NCI-H82 treated with DMSO at 0.1 percent for 48 hours (cell line): Measurements from ENCODE around the gene BTN3A1.

Experiments
- DNase-seq: peaks from one replicate; lab custom pipeline; 2025; ENCODE audit not compliant: unreplicated experiment; lab: John Stamatoyannopoulos, UW

Gene BTN3A1

GRCh38 chr6:26379292-26379691 is 22.8 kb upstream of the BTN3A1 start:
- DNase-seq: no peak

GRCh38 chr6:26379740-26380139 is 22.3 kb upstream of the BTN3A1 start:
- DNase-seq: no peak

- DNase-seq: no peak
Measured at GRCh38 chr6:26380256-26380655, 21.8 kb upstream of the BTN3A1 start.

- peak; percentile 56 for DNase-seq
Measured at GRCh38 chr6:26382121-26382520, 20.0 kb upstream of the BTN3A1 start.

- peak; percentile 38 for DNase-seq
Measured at GRCh38 chr6:26383624-26384417, 18.3 kb upstream of the BTN3A1 start.

DNA sequence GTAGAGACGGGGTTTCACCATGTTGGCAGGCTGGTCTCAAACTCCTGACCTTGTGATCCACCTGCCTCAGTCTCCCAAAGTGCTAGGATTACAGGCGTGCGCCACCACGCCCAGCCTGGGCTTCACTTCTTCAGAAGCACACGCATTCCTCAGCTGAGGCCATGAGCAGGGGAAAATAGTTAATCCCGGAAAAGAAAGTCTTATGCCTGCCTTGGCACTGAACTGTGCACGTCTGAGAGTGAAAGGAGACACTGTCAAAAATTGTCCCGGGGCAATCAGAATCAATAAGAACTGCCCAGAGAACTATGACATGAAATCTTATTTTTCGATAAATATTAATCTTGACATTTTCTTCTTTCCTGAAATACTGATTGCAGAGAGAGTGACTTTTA is 16.3 kb upstream of the BTN3A1 start:
- DNase-seq: no peak

GRCh38 chr6:26387565-26387964 is 14.5 kb upstream of the BTN3A1 start:
- no peak for DNase-seq

DNA sequence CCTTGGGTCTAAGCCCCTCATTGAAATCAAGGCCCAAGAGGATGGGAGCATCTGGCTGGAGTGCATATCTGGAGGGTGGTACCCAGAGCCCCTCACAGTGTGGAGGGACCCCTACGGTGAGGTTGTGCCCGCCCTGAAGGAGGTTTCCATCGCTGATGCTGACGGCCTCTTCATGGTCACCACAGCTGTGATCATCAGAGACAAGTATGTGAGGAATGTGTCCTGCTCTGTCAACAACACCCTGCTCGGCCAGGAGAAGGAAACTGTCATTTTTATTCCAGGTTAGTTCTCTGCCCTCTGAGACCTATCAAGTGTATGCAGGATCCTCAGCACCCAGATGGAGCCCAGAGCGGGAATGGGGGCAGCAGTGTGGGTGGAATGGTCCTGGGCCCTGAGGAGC is 14.1 kb upstream of the BTN3A1 start:
- no peak for DNase-seq

DNA sequence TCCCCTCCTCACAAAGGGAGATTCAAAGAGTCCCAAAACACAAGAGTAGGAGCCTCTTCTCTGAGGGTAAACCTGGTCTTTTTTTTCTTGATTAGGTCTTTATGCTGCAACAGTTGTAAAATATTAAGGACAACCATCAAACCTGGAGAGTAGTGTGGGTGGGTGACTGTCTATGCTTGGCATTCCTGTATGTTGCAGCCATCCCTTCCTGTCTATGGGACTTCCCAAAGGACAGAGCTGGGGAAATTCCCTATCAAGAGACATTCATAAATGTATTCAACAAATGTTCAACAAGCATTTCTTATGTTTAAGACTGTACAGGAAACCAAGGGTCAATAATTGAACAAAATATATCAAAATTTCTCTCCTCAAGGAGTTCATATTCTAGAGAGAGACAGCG is 13.6 kb upstream of the BTN3A1 start:
- DNase-seq: no peak

DNA sequence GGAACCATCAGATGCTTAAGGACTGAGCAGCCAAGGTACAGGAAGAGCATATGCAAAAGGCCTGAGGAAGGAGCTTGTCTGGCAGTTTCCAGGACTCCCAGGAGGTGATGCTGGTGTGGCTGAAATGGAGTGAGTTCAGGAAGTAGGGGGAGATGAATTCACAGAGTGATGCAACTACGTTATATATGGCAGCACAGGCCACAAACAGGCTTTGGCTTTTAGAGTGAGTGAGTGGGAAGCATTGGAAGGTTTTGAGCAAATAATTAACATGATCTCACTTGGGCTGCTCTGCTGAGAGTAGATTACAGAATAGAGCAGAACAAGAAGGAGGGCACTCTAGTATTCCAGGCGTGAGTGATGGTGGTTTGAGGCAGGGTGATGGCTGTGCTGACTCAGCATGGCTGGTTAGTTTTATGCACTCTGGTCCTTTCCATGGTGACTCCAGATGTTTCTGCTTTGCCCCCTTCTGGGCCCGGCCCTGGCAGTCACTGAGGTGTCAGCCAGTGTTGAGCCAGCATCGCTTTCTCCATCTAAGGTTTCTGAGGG is 12.7 kb upstream of the BTN3A1 start:
- DNase-seq: no peak

DNA sequence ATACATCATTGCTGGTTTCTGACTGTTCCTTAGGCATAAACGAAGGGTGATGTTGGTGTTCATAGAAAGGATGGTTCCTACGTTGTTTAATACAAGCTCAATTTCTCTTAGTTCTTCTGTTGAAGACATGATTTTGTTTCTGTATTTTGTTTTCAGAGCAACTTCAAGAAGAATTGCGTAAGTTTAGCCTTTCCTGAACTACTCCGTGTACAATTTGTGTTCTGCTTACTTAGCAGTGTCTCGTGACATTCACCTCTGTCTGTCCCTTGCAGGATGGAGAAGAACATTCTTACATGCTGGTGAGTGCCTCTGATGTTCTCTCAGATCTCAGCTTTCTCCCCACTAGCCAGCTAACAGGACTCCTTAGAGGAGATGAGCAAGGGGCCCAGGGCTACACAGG is 11.5 kb upstream of the BTN3A1 start:
- DNase-seq: no peak

GRCh38 chr6:26392932-26393636 is 9.0 kb upstream of the BTN3A1 start:
- peak; percentile 24 for DNase-seq

GRCh38 chr6:26394289-26394688 is 7.8 kb upstream of the BTN3A1 start:
- peak; percentile 14 for DNase-seq

DNA sequence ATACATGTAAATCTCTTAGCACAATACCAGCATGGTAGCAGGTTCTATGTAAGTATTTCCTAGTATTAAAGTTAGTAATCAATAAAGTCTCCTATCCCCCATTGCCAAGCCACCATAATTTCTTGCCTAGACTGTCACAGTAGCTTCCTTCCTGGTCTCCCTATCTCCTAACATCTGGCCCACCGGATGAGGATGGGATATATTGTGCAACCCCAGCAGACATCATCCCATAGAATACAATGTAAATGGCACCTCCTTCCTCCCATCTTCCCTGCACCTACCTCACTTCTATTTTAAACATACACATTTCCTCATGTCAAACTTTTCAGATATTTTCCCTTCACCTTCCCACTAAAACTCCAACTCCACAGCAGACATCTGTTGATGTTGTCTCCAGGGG is 3.5 kb upstream of the BTN3A1 start:
- DNase-seq: no peak

- DNase-seq: no peak
Measured at GRCh38 chr6:26400626-26401025, 1.4 kb upstream of the BTN3A1 start.

DNA sequence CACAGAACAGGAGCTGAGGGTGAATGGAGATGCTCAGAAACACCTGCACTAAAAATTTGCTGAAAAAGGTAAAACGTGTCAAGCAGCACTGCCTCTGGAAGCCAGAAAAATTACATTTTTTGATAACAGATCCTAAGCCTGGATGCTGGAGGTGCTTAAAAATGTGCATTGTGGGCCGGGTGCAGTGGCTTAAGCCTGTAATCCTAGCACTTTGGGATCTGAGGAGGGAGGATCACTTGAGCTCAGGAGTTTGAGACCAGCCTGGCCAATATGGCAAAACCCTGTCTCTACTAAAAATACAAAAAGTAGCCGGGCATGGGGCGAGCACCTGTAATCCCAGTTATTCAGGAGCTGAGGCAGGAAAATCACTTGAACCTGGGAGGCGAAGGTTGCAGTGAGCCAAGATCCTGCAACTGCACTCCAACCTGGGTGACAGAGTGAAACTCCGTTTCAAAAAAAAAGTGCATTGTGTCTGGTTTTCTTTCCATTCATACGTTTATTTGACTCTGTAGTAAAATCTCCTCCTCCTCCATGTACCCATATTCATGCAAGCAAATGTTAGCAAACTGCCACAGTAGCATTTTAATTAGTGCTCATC is 587 bp upstream of the BTN3A1 start:
- DNase-seq: peak; percentile 20

- no peak for DNase-seq
Measured at GRCh38 chr6:26403893-26404292, 1.8 kb downstream of the BTN3A1 start.

DNA sequence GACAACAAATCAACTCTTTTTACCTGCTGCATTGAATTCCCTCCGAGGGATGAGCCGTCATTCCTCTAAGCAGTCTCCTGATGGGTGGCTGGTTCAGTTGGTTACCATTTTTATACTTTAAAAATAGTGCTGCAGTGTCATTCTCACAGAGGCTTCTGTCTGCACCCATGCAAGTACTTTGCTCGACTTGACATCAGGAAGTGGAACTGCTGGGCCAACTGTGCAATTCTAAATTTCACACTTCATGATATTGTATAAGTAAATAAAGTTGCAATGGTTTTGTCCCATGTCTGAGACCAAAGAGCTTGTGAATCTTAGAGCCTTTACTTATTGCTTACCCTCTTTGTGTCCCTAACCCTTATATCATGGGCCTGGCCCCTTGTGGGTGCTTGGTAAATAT is 2.5 kb downstream of the BTN3A1 start:
- no peak for DNase-seq

DNA sequence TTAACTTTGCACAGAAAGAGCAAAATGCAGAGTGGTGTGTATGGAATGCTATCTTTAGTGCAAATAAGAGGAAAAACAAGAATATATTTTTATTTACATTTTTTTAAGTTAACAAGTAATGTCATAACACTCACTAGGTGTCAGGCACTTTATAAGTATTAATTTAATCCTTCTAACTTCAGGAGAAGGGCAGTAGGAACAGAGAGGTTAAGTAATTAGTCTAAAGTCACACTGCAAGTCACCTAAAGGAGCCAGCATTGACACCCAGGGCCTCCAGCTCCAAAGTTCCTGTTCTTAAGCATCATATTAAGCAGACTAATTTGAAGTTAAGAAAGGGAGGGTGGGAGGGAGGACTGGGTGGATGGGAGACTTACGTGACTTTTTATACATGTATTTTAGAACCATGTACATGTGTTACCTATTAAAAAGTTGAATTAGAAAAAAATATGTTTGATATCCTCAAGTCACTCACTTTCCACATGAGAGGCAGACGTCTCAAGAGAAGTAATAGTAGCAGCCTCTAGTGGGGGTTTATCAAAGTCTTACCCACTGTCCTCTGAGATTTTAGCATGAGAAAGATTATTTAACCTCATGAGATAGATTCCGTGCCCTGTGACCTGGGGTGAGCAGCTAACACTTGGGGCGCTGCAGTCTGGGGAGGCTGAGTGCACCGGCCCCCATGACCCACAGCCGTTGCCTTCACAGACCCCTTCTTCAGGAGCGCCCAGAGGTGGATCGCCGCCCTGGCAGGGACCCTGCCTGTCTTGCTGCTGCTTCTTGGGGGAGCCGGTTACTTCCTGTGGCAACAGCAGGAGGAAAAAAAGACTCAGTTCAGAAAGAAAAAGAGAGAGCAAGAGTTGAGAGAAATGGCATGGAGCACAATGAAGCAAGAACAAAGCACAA is 7.0 kb downstream of the BTN3A1 start:
- DNase-seq: no peak

GRCh38 chr6:26411751-26412150 is 9.7 kb downstream of the BTN3A1 start:
- DNase-seq: no peak

DNA sequence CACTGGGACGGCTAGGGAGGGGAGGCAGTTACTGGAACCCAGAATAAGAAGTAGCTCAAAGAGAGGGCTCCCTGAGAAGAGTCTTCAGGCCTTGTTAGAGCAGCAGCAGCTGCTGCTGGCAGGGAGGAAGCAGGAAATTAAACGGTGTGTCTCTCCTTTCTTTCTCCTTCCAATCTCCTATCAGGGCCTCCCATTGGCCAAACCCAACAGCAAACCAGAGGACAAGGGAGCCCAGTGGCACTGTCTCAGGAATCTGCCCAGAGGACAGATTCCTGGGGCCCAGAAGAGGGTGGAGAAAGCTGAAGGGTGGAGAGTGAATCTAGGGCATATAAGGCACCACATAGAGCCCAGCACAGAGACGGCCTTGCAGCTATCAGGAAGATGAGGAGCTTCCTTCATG is 10.2 kb downstream of the BTN3A1 start:
- no peak for DNase-seq
